CD4-positive, alpha-beta T cell (primary cell): ENCODE data around the gene KBTBD4. TPM values are rescaled to one million over a fixed set of nuclear protein-coding genes. Genes with fewer than 3 reads are reported as not detected.
"Not testable (repeated sequence)": the region's sequence is repeated elsewhere in the genome, so short reads cannot be mapped to it uniquely, and the experiment has no call there.

Experiments used
- ATAC-seq: fragments of 200-7000 bp; cut with Tn5 transposase; one replicate; pipeline ENCODE4 v1.10.0; 2022; ENCODE audit warnings: mild to moderate bottlenecking; ENCODE audit not compliant: poor library complexity
- CTCF ChIA-PET: fragments of 350-600 bp; sonication (Branson Sonifier 250); formaldehyde crosslinking; loops from one replicate; lab custom pipeline; 2021; ENCODE audit warnings: antibody characterized with exemption, inconsistent platforms; lab: Charles Lee
- POLR2A ChIA-PET: fragments of 350-600 bp; sonication (Branson Sonifier 250); formaldehyde crosslinking; loops from one replicate; lab custom pipeline; 2021; ENCODE audit warnings: antibody characterized with exemption, inconsistent platforms; lab: Charles Lee
- DNase-seq, 14 experiments: peaks; one replicate each; pipeline ENCODE4 v3.0.0-alpha.2; 2013 to 2020; ENCODE audit warnings: mixed read lengths in 2 of 14
- H3K27ac ChIP-seq, 2 donors: one replicate each; pipeline versions ENCODE4 v1.5.1 to v1.7.0; 2013; ENCODE audit warnings: low read length in 2 of 2, low read depth in 1 of 2, mild to moderate bottlenecking in 1 of 2
- H3K27me3 ChIP-seq, 2 experiments: 1 replicate in 1 of 2; 2 replicates in 1 of 2; pipeline versions ENCODE4 v1.6.1 to v1.7.0; 2013; ENCODE audit warnings: low read length in 2 of 2, control low read depth in 1 of 2, mild to moderate bottlenecking in 1 of 2, moderate library complexity in 1 of 2; ENCODE audit not compliant: insufficient read depth in 2 of 2, control insufficient read depth in 1 of 2
- H3K36me3 ChIP-seq: one replicate; pipeline ENCODE4 v1.6.1; 2013; ENCODE audit warnings: low read length, control low read depth; ENCODE audit not compliant: insufficient read depth
- H3K4me1 ChIP-seq: one replicate; pipeline ENCODE4 v1.6.1; 2013; ENCODE audit warnings: low read length, control low read depth; ENCODE audit not compliant: insufficient read depth
- H3K4me3 ChIP-seq: one replicate; pipeline ENCODE4 v1.5.1; 2013; ENCODE audit warnings: mild to moderate bottlenecking, low read length, moderate library complexity
- H3K9me3 ChIP-seq, 2 experiments: 1 replicate in 1 of 2; 2 replicates in 1 of 2; pipeline versions ENCODE4 v1.6.1 to v1.7.0; 2013; ENCODE audit warnings: low read length in 2 of 2, mild to moderate bottlenecking in 2 of 2, control low read depth in 1 of 2, moderate library complexity in 1 of 2; ENCODE audit not compliant: control insufficient read depth in 1 of 2, insufficient read depth in 1 of 2
- H3K27ac Mint-ChIP-seq: one replicate; pipeline ENCODE4 v1.8.0; 2020; ENCODE audit warnings: mixed read lengths
- H3K27me3 Mint-ChIP-seq: one replicate; pipeline ENCODE4 v1.8.0; 2021; ENCODE audit warnings: mixed read lengths
- H3K36me3 Mint-ChIP-seq: one replicate; pipeline ENCODE4 v1.8.0; 2021; ENCODE audit warnings: low read depth, mixed read lengths
- H3K4me1 Mint-ChIP-seq: one replicate; pipeline ENCODE4 v1.8.0; 2021; ENCODE audit warnings: low read depth, mixed read lengths
- H3K4me3 Mint-ChIP-seq: one replicate; pipeline ENCODE4 v1.8.0; 2020; ENCODE audit warnings: mild to moderate bottlenecking, mixed read lengths
- H3K9me3 Mint-ChIP-seq: one replicate; pipeline ENCODE4 v1.8.0; 2020; ENCODE audit warnings: mixed read lengths
- CTCF ChIP-seq: fragments of 200-600 bp; IDR thresholded peaks from one replicate; pipeline ENCODE4 v1.8.0; 2022; ENCODE audit warnings: antibody characterized with exemption, mild to moderate bottlenecking
- intact Hi-C, 2 experiments: fragments of 100-400 bp; cut with DNase I in 1 of 2; cut with micrococcal nuclease in 1 of 2; formaldehyde crosslinking; loops; one replicate each; pipeline versions ENCODE4 v1.15.1 to v1.9.0; 2023 to 2025; cut with DNase I, micrococcal nuclease
- total RNA-seq, 174 experiments: library from RNA in 2 of 174; stranded (reverse) in 2 of 174; gene quantifications; one replicate each; pipeline ENCODE4 v1.2.3 and lab custom pipeline; 2021 to 2026

Gene KBTBD4
- total RNA-seq, 2 experiments from 2014 or later = 29.1 to 30.2 TPM

GRCh38 chr11:47526032-47526431 is 52.7 kb downstream of the KBTBD4 start:
- POLR2A ChIA-PET, H3K27me3 ChIP-seq, H3K4me3 ChIP-seq, H3K27ac ChIP-seq, ATAC-seq, H3K9me3 ChIP-seq, H3K27me3 Mint-ChIP-seq, DNase-seq, intact Hi-C loops, H3K9me3 Mint-ChIP-seq: not testable (repeated sequence)
- Mint-ChIP-seq H3K27ac (peak overlapping the region; percentile 87), H3K4me3 (peak overlapping the region; percentile 44), H3K36me3 (peaks cover 29% of the 10 kb centered on the region), H3K4me1 (peaks cover 57% of the 10 kb centered on the region)
- H3K4me1 ChIP-seq = peaks cover 59% of the 10 kb centered on the region
- peaks cover 19% of the 10 kb centered on the region for H3K36me3 ChIP-seq
- CTCF ChIA-PET = interaction anchor here (1.2 to 3.2 kb wide), 2 partner anchors 8 to 15 kb away, joined by 3 to 8 read pairs; no protein-coding TSS in a partner anchor

GRCh38 chr11:47524291-47524874 is 54.4 kb downstream of the KBTBD4 start:
- ChIA-PET CTCF (interaction anchor here (1.0 to 3.2 kb wide), 4 partner anchors 9 to 29 kb away, joined by 3 to 8 read pairs (median 4); partner anchors contain the start of gene CELF1), POLR2A (interaction anchor here (0.5 to 2.1 kb wide), 5 partner anchors 8 to 197 kb away, joined by 3 to 7 read pairs (median 4); no protein-coding TSS in a partner anchor)
- peak in 6 of 14 experiments; percentile 31 to 56 (median 38) for DNase-seq
- peak overlapping the region; percentile 87 for H3K27ac Mint-ChIP-seq
- H3K27ac ChIP-seq = peak overlapping the region; percentile 61 to 63
- TF ChIP-seq CTCF = no peak
- H3K4me1 Mint-ChIP-seq = peaks cover 53% of the 10 kb centered on the region
- peaks cover 26% of the 10 kb centered on the region for H3K36me3 Mint-ChIP-seq
- no peaks in the 10 kb centered on the region for H3K9me3 Mint-ChIP-seq
- peak overlapping the region; percentile 55 for H3K4me3 Mint-ChIP-seq
- no peaks in the 10 kb centered on the region for H3K27me3 Mint-ChIP-seq
- no peaks in the 10 kb centered on the region for H3K27me3 ChIP-seq
- H3K4me1 ChIP-seq = peaks cover 61% of the 10 kb centered on the region
- H3K4me3 ChIP-seq = no peak overlapping the region
- no peaks in the 10 kb centered on the region for H3K9me3 ChIP-seq
- peaks cover 8% of the 10 kb centered on the region for H3K36me3 ChIP-seq
- ATAC-seq = peak; percentile 63
- intact Hi-C loops = no loop called here

- Histone ChIP-seq H3K9me3 (no peaks in the 10 kb centered on the region), H3K4me3 (peak overlapping the region; percentile 10), H3K27me3 (no peaks in the 10 kb centered on the region), H3K36me3 (peaks cover 3% of the 10 kb centered on the region), H3K4me1 (peaks cover 64% of the 10 kb centered on the region), H3K27ac (peak overlapping the region; percentile 61 to 63)
- ATAC-seq = peak; percentile 82
- Mint-ChIP-seq H3K9me3 (no peaks in the 10 kb centered on the region), H3K4me3 (peak overlapping the region; percentile 55), H3K27ac (peak overlapping the region; percentile 87), H3K27me3 (no peaks in the 10 kb centered on the region), H3K36me3 (peaks cover 26% of the 10 kb centered on the region), H3K4me1 (peaks cover 58% of the 10 kb centered on the region)
- intact Hi-C loops = loop anchor here in 1 of 2 experiments (1.0 kb wide), 1 partner anchor 30 kb away; the partner anchor contains the start of gene CELF1
- POLR2A ChIA-PET = interaction anchor here (1.0 to 2.1 kb wide), 3 partner anchors 9 to 30 kb away, joined by 3 to 7 read pairs (median 3); no protein-coding TSS in a partner anchor
- TF ChIP-seq CTCF = no peak
- peak in 11 of 14 experiments; percentile 13 to 81 (median 42) for DNase-seq
- CTCF ChIA-PET = interaction anchor here (1.3 to 3.2 kb wide), 3 partner anchors 8 to 28 kb away, joined by 4 to 8 read pairs (median 4); no protein-coding TSS in a partner anchor
Observed at GRCh38 chr11:47523490-47524225, 55.1 kb downstream of the KBTBD4 start.

Other genes starting within 250 kb of the KBTBD4 start
- not detected for gene MYBPC3, start 226.3 kb downstream of the KBTBD4 start, total RNA-seq
- gene SPI1, start 200.4 kb downstream of the KBTBD4 start, total RNA-seq = 1 to 10 TPM; 4.9 to 5.9 TPM
- gene SLC39A13, start 170.4 kb downstream of the KBTBD4 start, total RNA-seq = 10 to 100 TPM; 36.6 to 39.2 TPM
- gene PSMC3, start 152.5 kb downstream of the KBTBD4 start, total RNA-seq = 10 to 100 TPM; 51.3 to 59.5 TPM
- gene RAPSN, start 129.8 kb downstream of the KBTBD4 start, total RNA-seq = under 1 TPM; 0.56 to 0.85 TPM
- gene CELF1, start 25.8 kb downstream of the KBTBD4 start, total RNA-seq = 100 to 1,000 TPM; 103 to 111 TPM
- gene PTPMT1, start 13.4 kb downstream of the KBTBD4 start, total RNA-seq = 10 to 100 TPM; 18.9 to 26.7 TPM
- 100 to 1,000 TPM; 139 to 144 TPM for gene NDUFS3, start 104 bp upstream of the KBTBD4 start, total RNA-seq
- gene FAM180B, start 7.7 kb upstream of the KBTBD4 start, total RNA-seq = under 1 TPM; 0.55 to 0.92 TPM
- under 1 TPM; 0.41 to 0.92 TPM for gene C1QTNF4, start 15.4 kb upstream of the KBTBD4 start, total RNA-seq
- gene MTCH2, start 63.6 kb upstream of the KBTBD4 start, total RNA-seq = 10 to 100 TPM; 11.8 to 12.7 TPM
- gene AGBL2, start 136.4 kb upstream of the KBTBD4 start, total RNA-seq = 1 to 10 TPM; 3.6 to 4.4 TPM
- 100 to 1,000 TPM; 402 to 427 TPM for gene FNBP4, start 188.4 kb upstream of the KBTBD4 start, total RNA-seq